Stimulated activated CD8-positive, alpha-beta memory T cell treated with anti-CD3 and anti-CD28 coated beads, Interleukin-12 subunit alpha, Interleukin-12 subunit beta, amount 100 ng/mL, for 4 hours (primary cell): ENCODE results near the gene OSCP1.
A peak's percentile ranks its signal among the peaks of the same experiment; 100 is the strongest.

Experiments
- DNase-seq: peaks from one replicate; pipeline ENCODE4 v3.0.0-alpha.2; 2020; ENCODE audit warnings: low read depth

Gene OSCP1

GRCh38 chr1:36446746-36447145, 3.5 kb downstream of the OSCP1 start:
- DNase-seq, result no peak

GRCh38 chr1:36446271-36446670, 4.0 kb downstream of the OSCP1 start:
- no peak for DNase-seq

- DNase-seq, result no peak
Measured at GRCh38 chr1:36443297-36443696, 7.0 kb downstream of the OSCP1 start.

GRCh38 chr1:36442337-36442736, 7.9 kb downstream of the OSCP1 start:
- DNase-seq, result no peak

- no peak for DNase-seq
Measured at GRCh38 chr1:36440646-36441045, 9.6 kb downstream of the OSCP1 start.

GRCh38 chr1:36440044-36440443, 10.2 kb downstream of the OSCP1 start:
- no peak for DNase-seq

- DNase-seq, result no peak
Measured at GRCh38 chr1:36438715-36439114, 11.5 kb downstream of the OSCP1 start.

GRCh38 chr1:36436821-36437220, 13.4 kb downstream of the OSCP1 start:
- no peak for DNase-seq

- no peak for DNase-seq
Measured at GRCh38 chr1:36433102-36433501, 17.1 kb downstream of the OSCP1 start.

- DNase-seq, result no peak
Measured at GRCh38 chr1:36432616-36433015, 17.6 kb downstream of the OSCP1 start.

- DNase-seq, result no peak
Measured at GRCh38 chr1:36425791-36426190, 24.5 kb downstream of the OSCP1 start.

- DNase-seq, result no peak
Measured at GRCh38 chr1:36421649-36422048, 28.6 kb downstream of the OSCP1 start.

GRCh38 chr1:36420836-36421317, 29.4 kb downstream of the OSCP1 start:
- peak; percentile 73 for DNase-seq

- DNase-seq, result no peak
Measured at GRCh38 chr1:36420409-36420808, 29.8 kb downstream of the OSCP1 start.

- DNase-seq, result no peak
Measured at GRCh38 chr1:36419569-36419968, 30.7 kb downstream of the OSCP1 start.

- no peak for DNase-seq
Measured at GRCh38 chr1:36419140-36419539, 31.1 kb downstream of the OSCP1 start.

- no peak for DNase-seq
Measured at GRCh38 chr1:36417931-36418330, 32.3 kb downstream of the OSCP1 start.

- no peak for DNase-seq
Measured at GRCh38 chr1:36415661-36416326, 34.5 kb downstream of the OSCP1 start.

GRCh38 chr1:36414384-36414783, 35.9 kb downstream of the OSCP1 start:
- DNase-seq, result no peak

GRCh38 chr1:36411674-36412648, 38.3 kb downstream of the OSCP1 start:
- no peak for DNase-seq

GRCh38 chr1:36408479-36408878, 41.8 kb downstream of the OSCP1 start:
- DNase-seq, result no peak

- DNase-seq, result no peak
Measured at GRCh38 chr1:36406440-36406839, 43.8 kb downstream of the OSCP1 start.

GRCh38 chr1:36402504-36402890, 47.8 kb downstream of the OSCP1 start:
- DNase-seq, result no peak
